ENCODE measurements around the gene TULP3. TPM values are rescaled to one million over a fixed set of nuclear protein-coding genes. Genes with fewer than 3 reads are reported as not detected.

Gene TULP3
- total RNA-seq, 2 donors from 2014 or later = 9.7 to 17.0 TPM

GRCh38 chr12:2979806-2980205, 89.1 kb downstream of the TULP3 start:
- H3K27ac ChIP-seq = no peak overlapping the region
- H3K4me1 ChIP-seq = peaks cover 0 to 6% of the 10 kb centered on the region in 2 donors

GRCh38 chr12:2980630-2981029, 89.9 kb downstream of the TULP3 start:
- no peaks in the 10 kb centered on the region for H3K36me3 ChIP-seq
- no peak overlapping the region for H3K4me3 ChIP-seq
- H3K27me3 ChIP-seq = no peaks in the 10 kb centered on the region
- TF ChIP-seq CTCF (IDR thresholded peaks at IDR 0.05) = no peak
- H3K9me3 ChIP-seq = no peaks in the 10 kb centered on the region
- DNase-seq (ENCODE audit: low spot score) = no peak
- peaks cover 0 to 5% of the 10 kb centered on the region in 2 donors for H3K4me1 ChIP-seq
- no peak overlapping the region for H3K27ac ChIP-seq

More at GRCh38 chr12:2979806-2980205, 89.1 kb downstream of the TULP3 start:
- no peak for TF ChIP-seq CTCF (IDR thresholded peaks at IDR 0.05)
- no peak overlapping the region for H3K4me3 ChIP-seq
- no peak for DNase-seq (ENCODE audit: low spot score)
- H3K9me3 ChIP-seq = no peaks in the 10 kb centered on the region
- H3K27me3 ChIP-seq = no peaks in the 10 kb centered on the region
- no peaks in the 10 kb centered on the region for H3K36me3 ChIP-seq

DNA sequence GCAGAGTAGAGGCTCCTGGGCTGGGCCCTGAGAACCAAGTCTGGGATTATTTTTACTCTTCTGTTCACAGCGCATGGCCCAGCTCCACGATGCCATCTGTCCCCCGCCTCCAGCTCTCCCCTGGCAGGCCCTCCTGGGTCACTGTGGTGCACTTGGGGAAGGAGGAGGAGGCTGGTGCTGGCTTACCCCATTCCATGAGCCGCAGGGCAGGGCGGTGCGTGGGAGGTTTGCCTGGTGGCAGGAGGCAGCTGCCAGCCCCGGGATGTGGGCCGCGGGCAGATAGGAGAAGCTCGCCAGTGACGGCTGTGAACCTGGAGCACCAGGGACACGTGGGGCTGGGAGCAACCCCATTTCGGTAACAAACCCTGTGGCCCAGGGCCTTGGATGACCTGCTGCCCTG, 91.7 kb downstream of the TULP3 start:
- H3K9me3 ChIP-seq = no peaks in the 10 kb centered on the region
- no peak for DNase-seq (ENCODE audit: low spot score)
- no peaks in the 10 kb centered on the region for H3K36me3 ChIP-seq
- no peaks in the 10 kb centered on the region for H3K27me3 ChIP-seq
- TF ChIP-seq CTCF (IDR thresholded peaks at IDR 0.05) = no peak
- no peaks in the 10 kb centered on the region for H3K4me1 ChIP-seq
- H3K27ac ChIP-seq = peak overlapping the region in 1 of 2 donors; percentile 11
- H3K4me3 ChIP-seq = no peak overlapping the region

DNA sequence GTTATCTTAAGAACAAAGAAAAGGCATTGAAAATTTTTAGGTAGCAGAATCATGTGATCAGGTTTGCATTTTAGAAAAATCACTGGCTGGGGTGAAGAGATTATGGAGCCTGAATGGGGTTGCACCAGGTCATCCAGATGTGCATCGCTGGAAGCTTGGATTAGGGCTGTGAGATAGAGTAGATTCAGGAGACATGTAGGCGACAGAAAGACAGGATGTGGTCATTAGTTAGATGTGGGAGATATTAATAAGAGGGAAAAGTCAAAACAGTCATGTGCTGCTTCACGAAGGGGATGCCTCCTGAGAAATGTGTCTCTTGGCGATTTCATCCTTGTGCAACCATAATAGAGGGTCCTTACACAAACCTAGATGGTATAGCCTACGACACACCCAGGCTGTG, 93.6 kb downstream of the TULP3 start:
- no peak for DNase-seq (ENCODE audit: low spot score)
- H3K36me3 ChIP-seq = no peaks in the 10 kb centered on the region
- no peak overlapping the region for H3K4me3 ChIP-seq
- TF ChIP-seq CTCF (IDR thresholded peaks at IDR 0.05) = no peak
- no peak overlapping the region for H3K27ac ChIP-seq
- H3K27me3 ChIP-seq = no peaks in the 10 kb centered on the region
- no peaks in the 10 kb centered on the region for H3K4me1 ChIP-seq
- no peaks in the 10 kb centered on the region for H3K9me3 ChIP-seq

GRCh38 chr12:2984698-2985097, 94.0 kb downstream of the TULP3 start:
- no peak for TF ChIP-seq CTCF (IDR thresholded peaks at IDR 0.05)
- no peaks in the 10 kb centered on the region for H3K4me1 ChIP-seq
- H3K27me3 ChIP-seq = no peaks in the 10 kb centered on the region
- H3K36me3 ChIP-seq = no peaks in the 10 kb centered on the region
- H3K27ac ChIP-seq = no peak overlapping the region
- H3K4me3 ChIP-seq = no peak overlapping the region
- H3K9me3 ChIP-seq = no peaks in the 10 kb centered on the region
- DNase-seq (ENCODE audit: low spot score) = no peak

DNA sequence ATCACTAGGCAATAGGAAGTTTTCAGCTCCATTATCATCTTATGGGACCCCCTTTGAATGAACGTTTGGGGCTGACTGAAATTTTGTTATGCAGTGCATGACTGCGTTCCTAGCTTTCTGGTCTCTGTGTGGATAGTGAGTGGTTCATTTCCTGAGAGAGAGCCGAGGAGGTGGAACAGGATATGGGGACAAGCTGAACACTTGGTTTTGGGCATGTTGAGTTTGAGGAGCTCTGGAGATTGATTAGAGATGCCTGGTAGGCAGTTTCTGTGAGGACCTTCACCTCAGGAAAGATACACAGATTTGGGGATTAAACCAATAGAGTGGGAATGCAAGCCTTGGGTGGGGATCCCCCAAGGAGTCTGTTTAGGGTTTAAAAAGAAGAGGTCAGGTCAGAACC, 96.2 kb downstream of the TULP3 start:
- no peak for DNase-seq (ENCODE audit: low spot score)
- no peaks in the 10 kb centered on the region for H3K9me3 ChIP-seq
- no peak overlapping the region for H3K4me3 ChIP-seq
- H3K36me3 ChIP-seq = no peaks in the 10 kb centered on the region
- TF ChIP-seq CTCF (IDR thresholded peaks at IDR 0.05) = no peak
- no peaks in the 10 kb centered on the region for H3K27me3 ChIP-seq
- H3K4me1 ChIP-seq = no peaks in the 10 kb centered on the region
- no peak overlapping the region for H3K27ac ChIP-seq
